Naive thymus-derived CD4-positive, alpha-beta T cell (primary cell): ENCODE results near the gene PDCD5. TPM values are rescaled to one million over a fixed set of nuclear protein-coding genes. Genes with fewer than 3 reads are reported as not detected.

ENCODE experiments used
- ATAC-seq: fragments of 150-1000 bp; cut with Tn5 transposase; 2 replicates; pipeline ENCODE4 v1.10.0; 2021; ENCODE audit warnings: mild to moderate bottlenecking, moderate library complexity
- CTCF ChIA-PET: fragments of 350-600 bp; sonication (Branson Sonifier 250); formaldehyde crosslinking; loops from one replicate; lab custom pipeline; 2021; ENCODE audit warnings: antibody characterized with exemption; lab: Charles Lee
- POLR2A ChIA-PET: fragments of 350-600 bp; sonication (Branson Sonifier 250); formaldehyde crosslinking; loops from one replicate; lab custom pipeline; 2021; ENCODE audit warnings: antibody characterized with exemption, inconsistent platforms; lab: Charles Lee
- DNase-seq, 9 donors: peaks; one replicate each; pipeline versions ENCODE4 v3.0.0 to v3.0.0-alpha.2; 2020 to 2022; ENCODE audit warnings: mixed read lengths in 1 of 9
- H3K27ac ChIP-seq: one replicate; pipeline ENCODE4 v1.7.0; 2013; ENCODE audit warnings: mild to moderate bottlenecking, low read depth, low read length, moderate library complexity
- H3K27me3 ChIP-seq, 2 donors: one replicate each; pipeline ENCODE4 v1.7.0; 2013; ENCODE audit warnings: low read length in 2 of 2, mild to moderate bottlenecking in 2 of 2, moderate library complexity in 2 of 2; ENCODE audit not compliant: control insufficient read depth in 2 of 2, insufficient read depth in 2 of 2
- H3K36me3 ChIP-seq, 3 experiments: 1 replicate in 2 of 3; 2 replicates in 1 of 3; pipeline ENCODE4 v1.7.0; 2013; ENCODE audit warnings: low read length in 3 of 3, mild to moderate bottlenecking in 3 of 3, moderate library complexity in 1 of 3; ENCODE audit not compliant: insufficient read depth in 3 of 3, control insufficient read depth in 2 of 3
- H3K4me1 ChIP-seq, 2 donors: one replicate each; pipeline ENCODE4 v1.7.0; 2013; ENCODE audit warnings: low read length in 2 of 2, mild to moderate bottlenecking in 2 of 2, moderate library complexity in 1 of 2; ENCODE audit not compliant: control insufficient read depth in 2 of 2, insufficient read depth in 2 of 2
- H3K4me3 ChIP-seq: 2 replicates; pipeline ENCODE4 v1.7.0; 2013; ENCODE audit warnings: mild to moderate bottlenecking, low read length
- H3K9me3 ChIP-seq, 3 experiments: 1 replicate in 2 of 3; 2 replicates in 1 of 3; pipeline ENCODE4 v1.7.0; 2013; ENCODE audit warnings: low read length in 3 of 3; ENCODE audit not compliant: control insufficient read depth in 2 of 3
- H3K27ac Mint-ChIP-seq, 9 donors: one replicate each; pipeline ENCODE4 v1.8.0; 2020 to 2022; ENCODE audit warnings: mixed read lengths in 9 of 9, mild to moderate bottlenecking in 8 of 9, moderate library complexity in 5 of 9, inconsistent platforms in 2 of 9
- H3K27me3 Mint-ChIP-seq, 5 donors: one replicate each; pipeline ENCODE4 v1.8.0; 2021 to 2022; ENCODE audit warnings: mixed read lengths in 5 of 5, mild to moderate bottlenecking in 1 of 5
- H3K36me3 Mint-ChIP-seq, 5 donors: one replicate each; pipeline ENCODE4 v1.8.0; 2020 to 2022; ENCODE audit warnings: mixed read lengths in 5 of 5, mild to moderate bottlenecking in 3 of 5, inconsistent platforms in 1 of 5
- H3K4me1 Mint-ChIP-seq, 7 donors: one replicate each; pipeline ENCODE4 v1.8.0; 2020 to 2022; ENCODE audit warnings: mixed read lengths in 7 of 7, mild to moderate bottlenecking in 3 of 7, inconsistent platforms in 1 of 7
- H3K4me3 Mint-ChIP-seq, 10 donors: one replicate each; pipeline ENCODE4 v1.8.0; 2020 to 2022; ENCODE audit warnings: mild to moderate bottlenecking in 10 of 10, mixed read lengths in 10 of 10, moderate library complexity in 6 of 10, inconsistent platforms in 2 of 10
- H3K9me3 Mint-ChIP-seq, 11 donors: one replicate each; pipeline ENCODE4 v1.8.0; 2020 to 2022; ENCODE audit warnings: mixed read lengths in 11 of 11, mild to moderate bottlenecking in 4 of 11, inconsistent platforms in 1 of 11, moderate library complexity in 1 of 11
- intact Hi-C, 2 donors: fragments of 100-400 bp; cut with micrococcal nuclease; formaldehyde crosslinking; loops; one replicate each; pipeline ENCODE4 v1.15.1; 2023
- polyA plus RNA-seq, 2 donors: library from polyadenylated mRNA; unstranded; fragments of 300-500 nt; fragmentation: Illumina TruSeq; gene quantifications; one replicate each; pipeline ENCODE4 v1.2.3, GENCODE V29; 2021
- total RNA-seq, 6 experiments: library from RNA in 5 of 6; stranded (reverse) in 5 of 6; gene quantifications; 1 replicate in 5 of 6; 2 replicates in 1 of 6; pipeline ENCODE4 v1.2.3 and lab custom pipeline; 2021 to 2026

Gene PDCD5
- total and polyA plus RNA-seq, 7 experiments from 2014 or later, result 19.5 to 101 (median 53.8) TPM

GRCh38 chr19:32622002-32622401, 41.0 kb downstream of the PDCD5 start:
- H3K36me3 Mint-ChIP-seq, result peaks cover 14 to 60% (median 24%) of the 10 kb centered on the region in 5 donors
- intact Hi-C loops, result no loop called here
- Histone ChIP-seq H3K4me3 (no peak overlapping the region), H3K27ac (no peak overlapping the region), H3K9me3 (no peaks in the 10 kb centered on the region), H3K27me3 (no peaks in the 10 kb centered on the region), H3K4me1 (no peaks in the 10 kb centered on the region), H3K36me3 (peaks cover 4 to 69% (median 4%) of the 10 kb centered on the region in 3 experiments)
- ATAC-seq, result no peak
- no peak for DNase-seq
- no peak overlapping the region for H3K4me3 Mint-ChIP-seq
- peak overlapping the region in 1 of 9 donors; percentile 20 for H3K27ac Mint-ChIP-seq
- no peaks in the 10 kb centered on the region for H3K9me3 Mint-ChIP-seq
- CTCF ChIA-PET, result no interaction called here
- H3K4me1 Mint-ChIP-seq, result peaks cover 0 to under 1% (median 0%) of the 10 kb centered on the region in 7 donors
- H3K27me3 Mint-ChIP-seq, result no peaks in the 10 kb centered on the region
- POLR2A ChIA-PET, result no interaction called here

DNA sequence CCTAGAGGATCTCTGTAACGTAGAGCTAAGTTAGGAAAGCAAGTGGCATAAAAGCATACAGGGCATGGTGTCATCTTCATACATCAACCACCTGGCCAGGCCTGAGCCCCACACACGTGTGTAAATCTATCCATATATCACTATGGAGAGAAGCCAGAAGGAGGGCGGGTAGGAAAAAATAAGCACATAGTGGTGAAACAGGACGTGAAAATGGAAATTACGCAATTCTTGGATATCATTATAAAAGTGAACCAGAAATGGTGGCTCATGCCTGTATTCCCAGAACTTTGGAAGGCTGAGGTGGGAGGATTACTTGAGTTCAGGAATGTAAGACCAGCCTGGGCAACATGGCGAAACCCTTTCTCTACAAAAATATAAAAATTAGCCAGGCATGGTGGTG, 43.4 kb downstream of the PDCD5 start:
- Histone ChIP-seq H3K27me3 (no peaks in the 10 kb centered on the region), H3K27ac (no peak overlapping the region), H3K36me3 (peaks cover 0 to 73% (median 4%) of the 10 kb centered on the region in 3 experiments), H3K4me1 (no peaks in the 10 kb centered on the region), H3K4me3 (no peak overlapping the region), H3K9me3 (no peaks in the 10 kb centered on the region)
- CTCF ChIA-PET, result interaction anchor here (1.0 kb wide), 1 partner anchor 9 kb away, joined by 4 read pairs; no protein-coding TSS in a partner anchor
- DNase-seq (no peak), ATAC-seq (no peak)
- intact Hi-C loops, result no loop called here
- Mint-ChIP-seq H3K9me3 (no peaks in the 10 kb centered on the region), H3K4me1 (no peaks in the 10 kb centered on the region), H3K27me3 (no peaks in the 10 kb centered on the region), H3K36me3 (peaks cover 11 to 56% (median 23%) of the 10 kb centered on the region in 5 donors), H3K27ac (no peak overlapping the region), H3K4me3 (no peak overlapping the region)
- POLR2A ChIA-PET, result no interaction called here

DNA sequence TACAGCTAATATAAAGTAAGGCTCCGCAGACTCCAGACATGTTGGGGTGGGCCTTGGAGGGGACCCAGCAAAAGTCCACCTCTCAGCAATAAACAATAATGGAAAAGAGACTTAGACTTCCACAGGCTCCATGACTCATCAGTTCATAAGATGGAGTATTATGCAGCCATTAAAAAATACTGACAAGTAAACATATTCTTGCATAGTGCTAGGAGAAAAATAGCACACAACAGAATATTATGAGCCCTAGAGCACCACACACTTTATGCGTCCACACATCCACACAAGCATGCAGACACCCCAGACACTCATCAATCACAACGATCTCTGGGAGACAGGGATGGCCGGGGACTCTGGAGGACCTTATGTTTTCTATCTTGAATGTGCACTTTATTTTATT, 46.0 kb downstream of the PDCD5 start:
- Histone ChIP-seq H3K27ac (no peak overlapping the region), H3K4me3 (no peak overlapping the region), H3K4me1 (no peaks in the 10 kb centered on the region), H3K9me3 (no peaks in the 10 kb centered on the region), H3K27me3 (no peaks in the 10 kb centered on the region), H3K36me3 (peaks cover 4 to 85% (median 12%) of the 10 kb centered on the region in 3 experiments)
- Mint-ChIP-seq H3K27me3 (no peaks in the 10 kb centered on the region), H3K36me3 (peaks cover 6 to 43% (median 19%) of the 10 kb centered on the region in 5 donors), H3K4me3 (no peak overlapping the region), H3K27ac (no peak overlapping the region), H3K9me3 (no peaks in the 10 kb centered on the region), H3K4me1 (no peaks in the 10 kb centered on the region)
- intact Hi-C loops, result no loop called here
- ChIA-PET CTCF (no interaction called here), POLR2A (no interaction called here)
- ATAC-seq (no peak), DNase-seq (no peak)

DNA sequence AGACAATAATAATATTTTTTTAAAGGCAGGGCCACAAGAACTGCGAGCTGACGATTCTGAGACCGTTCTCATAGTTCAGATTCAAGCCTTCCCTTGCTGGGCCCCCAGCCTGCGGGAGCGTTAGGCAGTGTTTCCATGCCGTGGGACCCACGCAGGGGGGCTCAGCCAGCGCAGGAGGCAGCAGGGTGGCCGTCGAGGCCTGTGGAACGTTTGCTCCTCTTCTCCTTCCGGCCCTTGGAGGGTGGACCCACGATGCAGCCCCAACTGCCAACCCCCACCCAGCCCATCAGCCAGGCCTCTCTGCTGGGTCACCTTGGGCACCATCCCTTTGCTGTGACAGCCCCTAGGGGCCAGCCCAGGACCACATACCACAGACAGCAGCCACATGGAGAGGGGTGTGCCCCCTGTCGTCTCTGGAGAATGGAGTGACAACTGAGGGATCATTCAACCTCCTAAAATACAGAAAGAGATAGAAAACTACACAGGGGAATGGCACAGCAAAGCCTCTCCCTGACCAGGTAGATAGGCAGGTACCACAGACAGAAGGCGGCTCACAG, 46.8 kb downstream of the PDCD5 start:
- intact Hi-C loops, result no loop called here
- H3K4me1 ChIP-seq, result no peaks in the 10 kb centered on the region
- no peaks in the 10 kb centered on the region for H3K9me3 Mint-ChIP-seq
- H3K27me3 Mint-ChIP-seq, result no peaks in the 10 kb centered on the region
- no peaks in the 10 kb centered on the region for H3K4me1 Mint-ChIP-seq
- H3K36me3 Mint-ChIP-seq, result peaks cover 5 to 38% (median 16%) of the 10 kb centered on the region in 5 donors
- H3K4me3 ChIP-seq, result no peak overlapping the region
- POLR2A ChIA-PET, result no interaction called here
- H3K36me3 ChIP-seq, result peaks cover under 1 to 80% (median 12%) of the 10 kb centered on the region in 3 experiments
- DNase-seq (no peak), ATAC-seq (no peak)
- no peaks in the 10 kb centered on the region for H3K27me3 ChIP-seq
- CTCF ChIA-PET, result no interaction called here
- H3K27ac Mint-ChIP-seq, result no peak overlapping the region
- no peaks in the 10 kb centered on the region for H3K9me3 ChIP-seq
- no peak overlapping the region for H3K4me3 Mint-ChIP-seq
- no peak overlapping the region for H3K27ac ChIP-seq

GRCh38 chr19:32630338-32630737, 49.3 kb downstream of the PDCD5 start:
- H3K36me3 Mint-ChIP-seq, result peaks cover 2 to 31% (median 14%) of the 10 kb centered on the region in 5 donors
- no peaks in the 10 kb centered on the region for H3K4me1 Mint-ChIP-seq
- CTCF ChIA-PET, result no interaction called here
- no peaks in the 10 kb centered on the region for H3K27me3 ChIP-seq
- H3K36me3 ChIP-seq, result peaks cover 0 to 74% (median 12%) of the 10 kb centered on the region in 3 experiments
- H3K9me3 Mint-ChIP-seq, result no peaks in the 10 kb centered on the region
- no peak overlapping the region for H3K4me3 ChIP-seq
- no peak overlapping the region for H3K27ac ChIP-seq
- H3K4me1 ChIP-seq, result no peaks in the 10 kb centered on the region
- POLR2A ChIA-PET, result no interaction called here
- H3K4me3 Mint-ChIP-seq, result no peak overlapping the region
- H3K27me3 Mint-ChIP-seq, result no peaks in the 10 kb centered on the region
- DNase-seq (no peak), ATAC-seq (no peak)
- H3K27ac Mint-ChIP-seq, result no peak overlapping the region
- no peaks in the 10 kb centered on the region for H3K9me3 ChIP-seq
- intact Hi-C loops, result no loop called here

- H3K27me3 Mint-ChIP-seq, result no peaks in the 10 kb centered on the region
- H3K36me3 Mint-ChIP-seq, result peaks cover 2 to 34% (median 17%) of the 10 kb centered on the region in 5 donors
- Histone ChIP-seq H3K36me3 (peaks cover 0 to 73% (median 12%) of the 10 kb centered on the region in 3 experiments), H3K9me3 (no peaks in the 10 kb centered on the region), H3K4me1 (no peaks in the 10 kb centered on the region), H3K27me3 (no peaks in the 10 kb centered on the region), H3K4me3 (no peak overlapping the region), H3K27ac (no peak overlapping the region)
- intact Hi-C loops, result no loop called here
- ChIA-PET CTCF (interaction anchor here (0.6 kb wide), 1 partner anchor 145 kb away, joined by 3 read pairs; no protein-coding TSS in a partner anchor), POLR2A (no interaction called here)
- no peaks in the 10 kb centered on the region for H3K4me1 Mint-ChIP-seq
- no peaks in the 10 kb centered on the region for H3K9me3 Mint-ChIP-seq
- DNase-seq, result no peak
- no peak for ATAC-seq
- no peak overlapping the region for H3K27ac Mint-ChIP-seq
- no peak overlapping the region for H3K4me3 Mint-ChIP-seq
Observed at GRCh38 chr19:32631381-32631780, 50.4 kb downstream of the PDCD5 start.
